GM19468 (cell line): ENCODE data around the gene CTCFL.
A peak's percentile ranks its signal among the peaks of the same experiment; 100 is the strongest.

Experiments used
- ATAC-seq: cut with Tn5 transposase; IDR thresholded peaks from one replicate; pipeline ENCODE4 v1.9.1; 2021; ENCODE audit warnings: mild to moderate bottlenecking, moderate library complexity, moderate number of reproducible peaks; ENCODE audit not compliant: unreplicated experiment; ENCODE audit errors: extremely low read depth

Gene CTCFL

GRCh38 chr20:57450419-57450818 is 74.5 kb downstream of the CTCFL start:
- peak; percentile 69 for ATAC-seq

- ATAC-seq: no peak
Measured at GRCh38 chr20:57449398-57450354, 75.3 kb downstream of the CTCFL start.

- ATAC-seq: no peak
Measured at GRCh38 chr20:57448764-57449354, 76.1 kb downstream of the CTCFL start.
